Measurements from ENCODE around the gene UQCRC2.
"Not testable (repeated sequence)": the region's sequence is repeated elsewhere in the genome, so short reads cannot be mapped to it uniquely, and the experiment has no call there.

UQCRC2 gene

GRCh38 chr16:21952793-21953540 is at the start of gene UQCRC2:
Gene UQCRC2, plus strand, starts transcription at chr16:21953361. Its CDS starts 63 bp downstream, at chr16:21953424.
- H3K9ac ChIP-seq (ENCODE audit: low read length), result peak within 1 kb of the TSS; percentile 93
- peaks cover 25% of the 10 kb centered on the region for H3K4me1 ChIP-seq (ENCODE audit: insufficient read depth, low read length)
- H3K27ac ChIP-seq (ENCODE audit: low read depth, low read length), result peak within 1 kb of the TSS; percentile 95
- H3K9me3 ChIP-seq (ENCODE audit: low read length), result no peaks in the 10 kb centered on the region
- no peaks in the 10 kb centered on the region for H3K27me3 ChIP-seq (ENCODE audit: control insufficient read depth in 1 of 2, insufficient read depth in 2 of 2, low read length in 2 of 2)
- H3K36me3 ChIP-seq (ENCODE audit: insufficient read depth, low read length), result peaks cover 10% of the 10 kb centered on the region
- H3K4me3 ChIP-seq (ENCODE audit: low read depth in 1 of 2, low read length in 2 of 2), result peak within 1 kb of the TSS; percentile 84 to 100

GRCh38 chr16:21932650-21933049 is 20.5 kb upstream of the UQCRC2 start:
- H3K4me1 ChIP-seq (ENCODE audit: insufficient read depth, low read length); H3K9ac ChIP-seq (ENCODE audit: low read length); H3K9me3 ChIP-seq (ENCODE audit: low read length); H3K27ac ChIP-seq (ENCODE audit: low read depth, low read length); H3K36me3 ChIP-seq (ENCODE audit: insufficient read depth, low read length); H3K4me3 ChIP-seq (ENCODE audit: low read depth in 1 of 2, low read length in 2 of 2); H3K27me3 ChIP-seq (ENCODE audit: control insufficient read depth in 1 of 2, insufficient read depth in 2 of 2, low read length in 2 of 2): not testable (repeated sequence)

GRCh38 chr16:21933316-21933715 is 19.8 kb upstream of the UQCRC2 start:
- H3K9ac ChIP-seq (ENCODE audit: low read length); H3K27ac ChIP-seq (ENCODE audit: low read depth, low read length); H3K36me3 ChIP-seq (ENCODE audit: insufficient read depth, low read length); H3K27me3 ChIP-seq (ENCODE audit: control insufficient read depth in 1 of 2, insufficient read depth in 2 of 2, low read length in 2 of 2); H3K4me3 ChIP-seq (ENCODE audit: low read depth in 1 of 2, low read length in 2 of 2); H3K4me1 ChIP-seq (ENCODE audit: insufficient read depth, low read length); H3K9me3 ChIP-seq (ENCODE audit: low read length): not testable (repeated sequence)

GRCh38 chr16:21933790-21934189 is 19.4 kb upstream of the UQCRC2 start:
- H3K4me3 ChIP-seq (ENCODE audit: low read depth in 1 of 2, low read length in 2 of 2); H3K9ac ChIP-seq (ENCODE audit: low read length); H3K4me1 ChIP-seq (ENCODE audit: insufficient read depth, low read length); H3K27ac ChIP-seq (ENCODE audit: low read depth, low read length); H3K36me3 ChIP-seq (ENCODE audit: insufficient read depth, low read length); H3K27me3 ChIP-seq (ENCODE audit: control insufficient read depth in 1 of 2, insufficient read depth in 2 of 2, low read length in 2 of 2); H3K9me3 ChIP-seq (ENCODE audit: low read length): not testable (repeated sequence)

GRCh38 chr16:21936216-21936615 is 16.9 kb upstream of the UQCRC2 start:
- H3K27ac ChIP-seq (ENCODE audit: low read depth, low read length); H3K9me3 ChIP-seq (ENCODE audit: low read length); H3K27me3 ChIP-seq (ENCODE audit: control insufficient read depth in 1 of 2, insufficient read depth in 2 of 2, low read length in 2 of 2); H3K36me3 ChIP-seq (ENCODE audit: insufficient read depth, low read length); H3K9ac ChIP-seq (ENCODE audit: low read length); H3K4me3 ChIP-seq (ENCODE audit: low read depth in 1 of 2, low read length in 2 of 2); H3K4me1 ChIP-seq (ENCODE audit: insufficient read depth, low read length): not testable (repeated sequence)

GRCh38 chr16:21937336-21937829 is 15.8 kb upstream of the UQCRC2 start:
- H3K27me3 ChIP-seq (ENCODE audit: control insufficient read depth in 1 of 2, insufficient read depth in 2 of 2, low read length in 2 of 2), result no peaks in the 10 kb centered on the region
- H3K4me1 ChIP-seq (ENCODE audit: insufficient read depth, low read length), result no peaks in the 10 kb centered on the region
- no peaks in the 10 kb centered on the region for H3K9me3 ChIP-seq (ENCODE audit: low read length)
- H3K9ac ChIP-seq (ENCODE audit: low read length), result no peak overlapping the region
- H3K36me3 ChIP-seq (ENCODE audit: insufficient read depth, low read length), result no peaks in the 10 kb centered on the region
- no peak overlapping the region for H3K27ac ChIP-seq (ENCODE audit: low read depth, low read length)
- H3K4me3 ChIP-seq (ENCODE audit: low read depth in 1 of 2, low read length in 2 of 2), result no peak overlapping the region

GRCh38 chr16:21940570-21940969 is 12.6 kb upstream of the UQCRC2 start:
- Histone ChIP-seq H3K36me3 (ENCODE audit: insufficient read depth, low read length) (no peaks in the 10 kb centered on the region), H3K27me3 (ENCODE audit: control insufficient read depth in 1 of 2, insufficient read depth in 2 of 2, low read length in 2 of 2) (no peaks in the 10 kb centered on the region), H3K9ac (ENCODE audit: low read length) (no peak overlapping the region), H3K4me1 (ENCODE audit: insufficient read depth, low read length) (no peaks in the 10 kb centered on the region), H3K4me3 (ENCODE audit: low read depth in 1 of 2, low read length in 2 of 2) (no peak overlapping the region), H3K9me3 (ENCODE audit: low read length) (no peaks in the 10 kb centered on the region), H3K27ac (ENCODE audit: low read depth, low read length) (no peak overlapping the region)

- H3K36me3 ChIP-seq (ENCODE audit: insufficient read depth, low read length), result no peaks in the 10 kb centered on the region
Measured at GRCh38 chr16:21943571-21943970, 9.6 kb upstream of the UQCRC2 start.

GRCh38 chr16:21946889-21947635 is 6.1 kb upstream of the UQCRC2 start:
- Histone ChIP-seq H3K27ac (ENCODE audit: low read depth, low read length) (no peak overlapping the region), H3K9ac (ENCODE audit: low read length) (no peak overlapping the region), H3K9me3 (ENCODE audit: low read length) (no peaks in the 10 kb centered on the region), H3K4me3 (ENCODE audit: low read depth in 1 of 2, low read length in 2 of 2) (no peak overlapping the region), H3K4me1 (ENCODE audit: insufficient read depth, low read length) (peaks cover 5% of the 10 kb centered on the region), H3K27me3 (ENCODE audit: control insufficient read depth in 1 of 2, insufficient read depth in 2 of 2, low read length in 2 of 2) (no peaks in the 10 kb centered on the region), H3K36me3 (ENCODE audit: insufficient read depth, low read length) (no peaks in the 10 kb centered on the region)

More at GRCh38 chr16:21943571-21943970, 9.6 kb upstream of the UQCRC2 start:
- Histone ChIP-seq H3K9me3 (ENCODE audit: low read length) (no peaks in the 10 kb centered on the region), H3K9ac (ENCODE audit: low read length) (no peak overlapping the region), H3K4me3 (ENCODE audit: low read depth in 1 of 2, low read length in 2 of 2) (no peak overlapping the region), H3K27me3 (ENCODE audit: control insufficient read depth in 1 of 2, insufficient read depth in 2 of 2, low read length in 2 of 2) (no peaks in the 10 kb centered on the region), H3K27ac (ENCODE audit: low read depth, low read length) (no peak overlapping the region), H3K4me1 (ENCODE audit: insufficient read depth, low read length) (no peaks in the 10 kb centered on the region)

- Histone ChIP-seq H3K9me3 (ENCODE audit: low read length) (no peaks in the 10 kb centered on the region), H3K9ac (ENCODE audit: low read length) (no peak overlapping the region), H3K4me3 (ENCODE audit: low read depth in 1 of 2, low read length in 2 of 2) (no peak overlapping the region), H3K4me1 (ENCODE audit: insufficient read depth, low read length) (peaks cover 17% of the 10 kb centered on the region), H3K27ac (ENCODE audit: low read depth, low read length) (no peak overlapping the region), H3K36me3 (ENCODE audit: insufficient read depth, low read length) (no peaks in the 10 kb centered on the region), H3K27me3 (ENCODE audit: control insufficient read depth in 1 of 2, insufficient read depth in 2 of 2, low read length in 2 of 2) (no peaks in the 10 kb centered on the region)
Measured at GRCh38 chr16:21949713-21950260, 3.4 kb upstream of the UQCRC2 start.

- Histone ChIP-seq H3K27me3 (ENCODE audit: control insufficient read depth in 1 of 2, insufficient read depth in 2 of 2, low read length in 2 of 2) (no peaks in the 10 kb centered on the region), H3K4me1 (ENCODE audit: insufficient read depth, low read length) (peaks cover 25% of the 10 kb centered on the region), H3K4me3 (ENCODE audit: low read depth in 1 of 2, low read length in 2 of 2) (no peak overlapping the region), H3K9ac (ENCODE audit: low read length) (no peak overlapping the region), H3K27ac (ENCODE audit: low read depth, low read length) (no peak overlapping the region), H3K36me3 (ENCODE audit: insufficient read depth, low read length) (no peaks in the 10 kb centered on the region), H3K9me3 (ENCODE audit: low read length) (no peaks in the 10 kb centered on the region)
Measured at GRCh38 chr16:21950782-21951521, 2.2 kb upstream of the UQCRC2 start.

Measured in muscle layer of colon (tissue), 2 donors.